GM11168 (cell line): ENCODE measurements around the gene NFU1.
"Not testable (repeated sequence)": the region's sequence is repeated elsewhere in the genome, so short reads cannot be mapped to it uniquely, and the experiment has no call there.

Experiments used
- in situ Hi-C: fragments of 300-500 bp; cut with MboI; formaldehyde crosslinking; loops from one replicate; pipeline ENCODE4 v1.12.0; 2022; ENCODE audit warnings: low sequenced_read_pairs; ENCODE audit not compliant: unreplicated experiment

NFU1 gene

GRCh38 chr2:69354976-69355375, 82.3 kb downstream of the NFU1 start:
- in situ Hi-C loops: not testable (repeated sequence)

- in situ Hi-C loops: no loop called here
Measured at GRCh38 chr2:69353360-69353759, 83.9 kb downstream of the NFU1 start.

GRCh38 chr2:69348781-69349180, 88.5 kb downstream of the NFU1 start:
- in situ Hi-C loops: no loop called here
